ENCODE data around the gene NFIC.

NFIC gene

DNA sequence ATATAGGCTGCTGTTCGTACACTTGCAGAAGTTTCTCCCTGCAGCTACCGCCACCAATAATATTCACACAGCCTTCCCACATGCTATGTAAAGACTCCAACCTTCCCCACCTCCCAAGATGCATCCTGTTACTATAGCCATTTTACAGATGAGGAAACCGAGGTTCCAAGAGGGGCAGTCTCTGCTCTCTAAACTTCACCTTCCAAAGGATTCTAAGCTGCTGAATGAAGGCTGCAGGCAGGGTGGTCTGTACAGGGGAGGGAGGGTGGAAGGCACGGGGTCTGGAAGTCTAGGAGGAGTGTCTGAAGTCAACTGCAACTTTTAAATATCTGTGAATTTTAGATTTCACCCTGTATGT is 1.9 kb upstream of the NFIC start:
- peak overlapping the region in 1 of 2 experiments; percentile 70 for H3K4ac ChIP-seq (ENCODE audit: low read depth in 1 of 2, low read length in 2 of 2)
- no peak overlapping the region for H3K9ac ChIP-seq (ENCODE audit: low read length)
- peak overlapping the region; percentile 84 for H4K91ac ChIP-seq (ENCODE audit: low read length)
- H3K27me3 ChIP-seq (ENCODE audit: control insufficient read depth in 1 of 2, insufficient read depth in 1 of 2, low read length in 2 of 2): no peaks in the 10 kb centered on the region
- no peak overlapping the region for H2BK15ac ChIP-seq (ENCODE audit: low read depth, poor library complexity, severe bottlenecking)
- no peak for DNase-seq
- H3K18ac ChIP-seq (ENCODE audit: low read depth in 1 of 2, low read length in 2 of 2): no peak overlapping the region
- H3K4me2 ChIP-seq (ENCODE audit: low read length, poor library complexity, severe bottlenecking): no peak overlapping the region
- H3K4me1 ChIP-seq (ENCODE audit: control insufficient read depth, insufficient read depth, low read depth, low read length): peaks cover 42% of the 10 kb centered on the region
- no peak overlapping the region for H3K27ac ChIP-seq (ENCODE audit: low read length, poor library complexity, severe bottlenecking)
- WGBS: 31% methylated on average over 3 of the region's 4 CpGs
- no peak overlapping the region for H2AK5ac ChIP-seq (ENCODE audit: low read length, severe bottlenecking)
- H2AFZ ChIP-seq (ENCODE audit: low read depth, low read length): no peak overlapping the region
- H2BK5ac ChIP-seq (ENCODE audit: low read depth, low read length, poor library complexity, severe bottlenecking): no peak overlapping the region
- no peak overlapping the region for H3K14ac ChIP-seq (ENCODE audit: low read length in 2 of 2)
- no peak overlapping the region for H3K4me3 ChIP-seq (ENCODE audit: insufficient read depth in 1 of 2, low read depth in 1 of 2, low read length in 2 of 2)
- H2BK12ac ChIP-seq (ENCODE audit: low read length in 2 of 2): no peak overlapping the region
- H3K9me3 ChIP-seq (ENCODE audit: control insufficient read depth, low read length): no peaks in the 10 kb centered on the region
- H3K23ac ChIP-seq (ENCODE audit: low read length in 2 of 2): no peak overlapping the region
- no peak overlapping the region for H2BK120ac ChIP-seq (ENCODE audit: low read depth, low read length)
- peaks cover 0 to 4% of the 10 kb centered on the region in 2 experiments for H3K36me3 ChIP-seq (ENCODE audit: control insufficient read depth in 1 of 2, insufficient read depth in 2 of 2, low read depth in 1 of 2, low read length in 2 of 2)
- H3K79me1 ChIP-seq (replicated peaks; ENCODE audit: low read length, poor library complexity, severe bottlenecking): peaks cover 10% of the 10 kb centered on the region
- H4K8ac ChIP-seq (ENCODE audit: low read length): peak overlapping the region; percentile 47

DNA sequence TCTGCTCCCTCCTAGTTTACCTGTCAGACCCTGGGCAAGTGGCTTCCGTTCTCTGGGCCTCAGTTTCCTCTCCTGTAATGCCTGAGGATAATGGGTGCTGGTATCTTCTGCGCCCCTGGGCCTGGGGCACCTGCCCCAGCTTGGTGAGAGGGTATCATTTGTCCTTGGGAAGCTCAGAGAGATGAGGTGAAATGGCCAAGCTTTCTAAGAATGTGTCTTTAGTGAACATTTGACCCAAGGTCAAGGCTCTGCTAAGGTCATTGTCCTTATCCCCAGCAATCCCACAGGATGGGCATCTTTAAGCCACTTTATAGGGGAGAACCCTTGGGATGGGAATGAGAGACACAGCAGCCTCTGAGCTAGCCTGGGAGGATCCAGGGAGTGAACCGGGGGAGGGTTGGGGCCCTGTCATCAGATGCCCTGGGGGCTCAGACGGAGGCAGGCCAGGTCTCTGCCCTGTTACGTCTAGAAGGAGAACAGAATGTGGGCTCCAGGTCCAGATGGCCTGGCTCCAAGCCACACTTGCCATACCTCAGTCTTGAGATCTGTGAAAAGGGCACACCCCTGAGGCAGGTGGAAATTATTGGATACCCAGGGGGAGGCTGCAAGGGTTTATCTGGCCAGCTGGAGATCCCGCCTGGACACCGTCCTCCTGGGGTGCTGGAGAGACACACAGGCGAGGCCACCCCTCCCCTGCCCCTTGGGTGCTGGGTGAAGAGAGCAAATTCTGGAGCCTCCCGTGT is 1.1 kb upstream of the NFIC start:
- no peak for DNase-seq
- peak overlapping the region; percentile 4 for H4K91ac ChIP-seq (ENCODE audit: low read length)
- peaks cover 13% of the 10 kb centered on the region for H3K79me1 ChIP-seq (replicated peaks; ENCODE audit: low read length, poor library complexity, severe bottlenecking)
- no peak overlapping the region for H2BK5ac ChIP-seq (ENCODE audit: low read depth, low read length, poor library complexity, severe bottlenecking)
- H2AFZ ChIP-seq (ENCODE audit: low read depth, low read length): no peak overlapping the region
- peak overlapping the region; percentile 12 to 54 for H3K18ac ChIP-seq (ENCODE audit: low read depth in 1 of 2, low read length in 2 of 2)
- no peak overlapping the region for H2AK5ac ChIP-seq (ENCODE audit: low read length, severe bottlenecking)
- peaks cover 50% of the 10 kb centered on the region for H3K4me1 ChIP-seq (ENCODE audit: control insufficient read depth, insufficient read depth, low read depth, low read length)
- peak overlapping the region; percentile 43 for H2BK120ac ChIP-seq (ENCODE audit: low read depth, low read length)
- no peak overlapping the region for H3K23ac ChIP-seq (ENCODE audit: low read length in 2 of 2)
- no peaks in the 10 kb centered on the region for H3K27me3 ChIP-seq (ENCODE audit: control insufficient read depth in 1 of 2, insufficient read depth in 1 of 2, low read length in 2 of 2)
- H3K14ac ChIP-seq (ENCODE audit: low read length in 2 of 2): peak overlapping the region in 1 of 2 experiments; percentile 28
- H3K4me2 ChIP-seq (ENCODE audit: low read length, poor library complexity, severe bottlenecking): peak overlapping the region; percentile 72
- no peak overlapping the region for H3K27ac ChIP-seq (ENCODE audit: low read length, poor library complexity, severe bottlenecking)
- peaks cover 0 to 4% of the 10 kb centered on the region in 2 experiments for H3K36me3 ChIP-seq (ENCODE audit: control insufficient read depth in 1 of 2, insufficient read depth in 2 of 2, low read depth in 1 of 2, low read length in 2 of 2)
- H3K9me3 ChIP-seq (ENCODE audit: control insufficient read depth, low read length): no peaks in the 10 kb centered on the region
- peak overlapping the region; percentile 90 for H3K9ac ChIP-seq (ENCODE audit: low read length)
- H3K4ac ChIP-seq (ENCODE audit: low read depth in 1 of 2, low read length in 2 of 2): peak overlapping the region in 1 of 2 experiments; percentile 41
- H2BK12ac ChIP-seq (ENCODE audit: low read length in 2 of 2): peak overlapping the region; percentile 28 to 45
- 24% methylated on average over 9 of the region's 9 CpGs for WGBS
- peak overlapping the region in 1 of 2 experiments; percentile 77 for H3K4me3 ChIP-seq (ENCODE audit: insufficient read depth in 1 of 2, low read depth in 1 of 2, low read length in 2 of 2)
- peak overlapping the region; percentile 45 for H4K8ac ChIP-seq (ENCODE audit: low read length)
- peak overlapping the region; percentile 92 for H2BK15ac ChIP-seq (ENCODE audit: low read depth, poor library complexity, severe bottlenecking)

DNA sequence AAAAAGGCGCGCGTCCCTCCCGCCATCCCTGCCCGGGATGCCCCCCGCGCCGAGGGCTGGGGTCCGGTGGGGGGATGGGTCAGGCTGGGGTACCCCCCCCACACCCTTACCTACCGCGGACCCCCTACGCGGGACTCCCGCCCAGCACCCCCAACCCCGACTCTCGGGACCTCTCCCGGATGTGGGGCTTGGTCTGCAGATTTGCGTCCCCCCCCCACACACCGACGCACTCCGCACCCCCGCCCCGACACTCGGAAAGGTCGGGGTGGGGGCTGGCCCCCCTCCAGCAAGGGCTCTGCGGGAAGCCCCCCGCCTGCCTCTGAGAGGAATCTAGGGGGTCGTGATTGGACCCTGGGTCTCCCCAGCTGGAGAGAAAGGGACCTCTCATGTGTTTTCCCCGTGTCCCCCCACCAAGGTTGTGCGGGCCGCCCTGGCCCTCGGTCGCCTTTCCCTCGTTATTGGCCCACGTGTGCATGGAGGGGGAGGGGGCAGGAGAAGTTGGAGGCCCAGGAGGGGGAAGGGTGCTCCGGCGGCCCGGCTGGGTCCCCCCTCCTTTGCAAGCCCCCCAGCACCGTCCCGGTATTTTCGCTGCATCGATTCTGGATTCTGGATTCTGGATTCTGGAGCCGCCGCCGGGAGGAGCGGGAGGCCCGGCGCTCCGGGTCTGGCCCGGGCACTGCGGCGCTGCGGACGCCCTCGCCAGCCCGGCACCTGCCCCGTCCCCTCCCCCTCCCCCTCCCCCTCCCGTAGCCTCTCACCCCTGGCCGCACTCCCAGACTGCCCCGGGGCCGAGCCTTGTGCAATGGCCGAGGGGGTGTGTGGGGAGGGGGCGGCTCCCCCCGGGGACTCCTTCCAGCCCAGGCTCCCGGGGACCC is 607 bp downstream of the NFIC start:
- H3K27me3 ChIP-seq (ENCODE audit: control insufficient read depth in 1 of 2, insufficient read depth in 1 of 2, low read length in 2 of 2): no peaks in the 10 kb centered on the region
- peak overlapping the region; percentile 28 to 94 for H2BK12ac ChIP-seq (ENCODE audit: low read length in 2 of 2)
- H3K4me3 ChIP-seq (ENCODE audit: insufficient read depth in 1 of 2, low read depth in 1 of 2, low read length in 2 of 2): peak overlapping the region; percentile 71 to 87
- peak overlapping the region; percentile 87 for H2BK5ac ChIP-seq (ENCODE audit: low read depth, low read length, poor library complexity, severe bottlenecking)
- H3K27ac ChIP-seq (ENCODE audit: low read length, poor library complexity, severe bottlenecking): no peak overlapping the region
- no peak overlapping the region for H2AK5ac ChIP-seq (ENCODE audit: low read length, severe bottlenecking)
- H3K14ac ChIP-seq (ENCODE audit: low read length in 2 of 2): peak overlapping the region in 1 of 2 experiments; percentile 75
- peak overlapping the region; percentile 29 to 78 for H3K23ac ChIP-seq (ENCODE audit: low read length in 2 of 2)
- peak overlapping the region; percentile 82 for H4K91ac ChIP-seq (ENCODE audit: low read length)
- H2BK15ac ChIP-seq (ENCODE audit: low read depth, poor library complexity, severe bottlenecking): peak overlapping the region; percentile 84
- H3K4me1 ChIP-seq (ENCODE audit: control insufficient read depth, insufficient read depth, low read depth, low read length): peaks cover 40% of the 10 kb centered on the region
- H3K4me2 ChIP-seq (ENCODE audit: low read length, poor library complexity, severe bottlenecking): peak overlapping the region; percentile 96
- peak overlapping the region; percentile 72 for H4K8ac ChIP-seq (ENCODE audit: low read length)
- H3K79me1 ChIP-seq (replicated peaks; ENCODE audit: low read length, poor library complexity, severe bottlenecking): peaks cover 8% of the 10 kb centered on the region
- H3K9ac ChIP-seq (ENCODE audit: low read length): peak overlapping the region; percentile 86
- peak overlapping the region; percentile 96 for H2BK120ac ChIP-seq (ENCODE audit: low read depth, low read length)
- H3K9me3 ChIP-seq (ENCODE audit: control insufficient read depth, low read length): no peaks in the 10 kb centered on the region
- peaks cover 0 to 2% of the 10 kb centered on the region in 2 experiments for H3K36me3 ChIP-seq (ENCODE audit: control insufficient read depth in 1 of 2, insufficient read depth in 2 of 2, low read depth in 1 of 2, low read length in 2 of 2)
- H2AFZ ChIP-seq (ENCODE audit: low read depth, low read length): no peak overlapping the region
- peak overlapping the region; percentile 77 to 92 for H3K4ac ChIP-seq (ENCODE audit: low read depth in 1 of 2, low read length in 2 of 2)
- 1% methylated on average over 42 of the region's 65 CpGs for whole genome bisulfite sequencing
- peak; percentile 57 for DNase-seq
- H3K18ac ChIP-seq (ENCODE audit: low read depth in 1 of 2, low read length in 2 of 2): peak overlapping the region; percentile 91 to 92

Measured in mesenchymal stem cell (in vitro differentiated cells and primary cell).